ENCODE measurements around the gene NR3C2. TPM values are rescaled to one million over a fixed set of nuclear protein-coding genes. Genes with fewer than 3 reads are reported as not detected.

NR3C2 gene
- total and polyA plus RNA-seq, 12 donors = 2.2 to 28.6 (median 23.3) TPM

- 91 to 94% methylated on average over 2 of the region's 2 CpGs for WGBS, 2 donors
- intact Hi-C loops (cut with DNase I) = no loop called here
- Histone ChIP-seq H3K9me3 (no peaks in the 10 kb centered on the region), H3K4me1 (peaks cover 0 to 45% (median 21%) of the 10 kb centered on the region in 9 donors), H3K4me3 (no peak overlapping the region), H3K27me3 (no peaks in the 10 kb centered on the region), H3K36me3 (no peaks in the 10 kb centered on the region), H3K27ac (no peak overlapping the region)
- DNase-seq (no peak), ATAC-seq (no peak)
- TF ChIP-seq CTCF (IDR thresholded peaks at IDR 0.05) = no peak
These were observed 280.6 kb downstream of the NR3C2 start for GRCh38 chr4:148161601-148162000.

- Histone ChIP-seq H3K9me3 (no peaks in the 10 kb centered on the region), H3K4me3 (no peak overlapping the region), H3K27ac (no peak overlapping the region), H3K27me3 (no peaks in the 10 kb centered on the region), H3K36me3 (no peaks in the 10 kb centered on the region), H3K4me1 (peaks cover 0 to 28% (median 16%) of the 10 kb centered on the region in 9 donors)
- DNase-seq (no peak), ATAC-seq (no peak)
- WGBS, 2 donors = 85 to 96% methylated on average over 1 of the region's 1 CpG
- TF ChIP-seq CTCF (IDR thresholded peaks at IDR 0.05) = no peak
- intact Hi-C loops (cut with DNase I) = no loop called here
These were observed 282.4 kb downstream of the NR3C2 start for GRCh38 chr4:148159793-148160192.

- H3K36me3 ChIP-seq = peaks cover 0 to 33% (median 0%) of the 10 kb centered on the region in 9 donors
- DNase-seq (no peak), ATAC-seq (no peak)
- no peak overlapping the region for H3K27ac ChIP-seq
- WGBS, 2 donors = 91 to 92% methylated on average over 6 of the region's 6 CpGs
- peaks cover 0 to 2% (median 0%) of the 10 kb centered on the region in 9 donors for H3K4me1 ChIP-seq
- intact Hi-C loops (cut with DNase I) = no loop called here
- no peaks in the 10 kb centered on the region for H3K27me3 ChIP-seq
- no peaks in the 10 kb centered on the region for H3K9me3 ChIP-seq
- H3K4me3 ChIP-seq = no peak overlapping the region
- TF ChIP-seq CTCF (IDR thresholded peaks at IDR 0.05) = no peak
These were observed 287.4 kb downstream of the NR3C2 start for GRCh38 chr4:148154769-148155168.

GRCh38 chr4:148152868-148153625 is 289.2 kb downstream of the NR3C2 start:
- no peak for DNase-seq
- peaks cover 0 to 33% (median 0%) of the 10 kb centered on the region in 9 donors for H3K36me3 ChIP-seq
- TF ChIP-seq CTCF (IDR thresholded peaks at IDR 0.05) = no peak
- intact Hi-C loops (cut with DNase I) = no loop called here
- H3K4me1 ChIP-seq = no peaks in the 10 kb centered on the region
- no peak for ATAC-seq
- H3K27ac ChIP-seq = no peak overlapping the region
- H3K27me3 ChIP-seq = no peaks in the 10 kb centered on the region
- H3K9me3 ChIP-seq = no peaks in the 10 kb centered on the region
- WGBS, 2 donors = 96 to 99% methylated on average over 4 of the region's 4 CpGs
- no peak overlapping the region for H3K4me3 ChIP-seq

All from heart right ventricle (tissue), 16 donors.